DMS53 treated with DMSO at 0.1 percent for 48 hours (cell line): ENCODE data around the gene UGT2A3.

Experiments used
- DNase-seq: peaks from one replicate; lab custom pipeline; 2025; ENCODE audit not compliant: unreplicated experiment; lab: John Stamatoyannopoulos, UW

UGT2A3 gene

GRCh38 chr4:68917016-68917415 is 34.6 kb downstream of the UGT2A3 start:
- DNase-seq: no peak

DNA sequence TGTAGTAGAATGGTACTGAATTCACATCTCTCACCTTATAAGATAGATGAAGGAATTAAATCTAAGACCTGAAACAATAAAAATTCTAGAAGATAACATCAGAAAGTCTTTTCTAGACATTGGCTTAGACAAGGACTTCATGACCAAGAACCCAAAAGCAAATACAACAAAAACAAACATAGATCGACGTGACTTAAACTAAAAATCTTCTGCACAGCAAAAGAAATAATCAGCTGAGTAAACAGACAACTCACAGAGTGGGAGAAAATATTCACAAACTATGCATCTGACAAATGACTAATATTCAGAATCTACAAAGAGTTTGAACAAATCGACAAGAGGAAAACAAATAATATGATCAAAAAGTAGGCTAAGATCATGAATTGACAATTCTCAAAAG is 38.8 kb downstream of the UGT2A3 start:
- no peak for DNase-seq

DNA sequence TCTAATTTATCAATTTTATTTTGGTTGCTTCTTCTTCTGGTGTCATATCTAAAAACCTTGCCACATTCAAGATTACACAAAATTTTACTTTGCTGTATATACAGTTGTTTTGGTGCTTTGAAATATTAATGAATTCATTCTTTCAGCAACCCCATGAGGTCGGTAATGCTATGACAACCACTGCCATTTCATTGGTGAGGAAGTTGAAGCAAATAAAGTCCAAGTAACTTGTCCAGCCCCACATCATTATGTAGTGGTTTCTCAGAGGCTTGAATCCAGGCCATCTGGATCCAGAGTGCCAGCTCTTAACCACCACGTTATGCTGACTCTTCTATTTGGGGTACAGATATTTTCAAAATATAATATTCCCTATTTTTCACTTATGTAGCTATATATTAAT is 42.2 kb downstream of the UGT2A3 start:
- no peak for DNase-seq

DNA sequence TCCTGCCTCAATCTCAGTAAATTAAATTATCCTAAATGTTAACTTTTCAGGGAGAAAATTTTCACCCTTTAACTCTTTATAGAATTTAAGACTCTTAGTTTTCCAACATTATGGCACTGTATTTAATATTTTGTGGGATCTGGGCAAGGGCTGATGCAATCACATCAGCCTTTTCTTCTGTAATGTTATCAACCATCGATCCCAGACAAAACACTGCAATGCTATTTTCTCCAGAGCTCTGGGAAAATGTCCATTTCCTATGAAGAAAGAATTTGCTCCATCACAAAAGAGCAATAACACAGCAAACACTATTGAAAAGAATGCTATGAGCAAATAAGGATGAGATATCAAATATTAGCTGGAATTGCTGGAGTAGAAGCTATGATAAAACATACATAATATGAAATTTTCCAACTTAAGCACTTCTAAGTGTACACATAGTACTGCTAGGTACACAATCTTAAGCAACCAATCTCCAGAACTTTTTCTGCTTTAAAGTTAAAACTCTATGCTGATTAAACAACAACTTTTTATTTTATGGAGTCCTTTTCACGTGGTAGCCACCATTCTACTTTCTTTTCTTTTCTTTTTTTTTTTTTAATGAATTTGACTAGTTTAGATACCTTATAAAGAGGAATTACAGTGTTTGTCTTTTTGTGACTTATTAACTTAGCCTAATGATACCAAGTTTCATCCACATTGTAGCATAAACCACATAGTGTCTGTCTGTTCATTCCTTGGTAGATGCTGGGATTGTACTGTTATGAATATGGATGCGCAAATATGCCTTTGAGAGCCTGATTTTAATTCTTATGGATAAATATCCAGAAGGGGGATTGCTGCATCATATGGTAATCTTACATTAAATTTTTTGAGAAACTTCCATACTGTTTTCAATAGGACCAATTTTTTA is 43.6 kb downstream of the UGT2A3 start:
- no peak for DNase-seq

DNA sequence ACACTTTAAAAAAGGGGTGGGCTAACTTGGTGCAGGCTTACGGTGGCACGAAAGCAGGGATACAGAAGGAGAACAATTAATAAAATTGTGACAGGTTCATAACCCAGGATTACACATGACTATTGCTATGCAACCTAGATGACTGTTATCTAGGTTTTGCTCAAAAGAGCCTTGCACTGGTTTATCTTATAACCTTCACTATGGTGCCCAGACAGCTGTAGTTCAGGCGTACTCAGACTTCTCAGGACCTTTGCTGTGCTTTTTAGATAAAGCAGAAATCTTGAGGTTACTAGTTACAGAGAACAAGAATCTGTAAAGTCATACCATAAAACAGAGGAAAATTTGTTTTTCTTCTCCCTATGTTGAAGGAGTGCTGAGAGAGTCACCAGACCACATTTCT is 44.4 kb downstream of the UGT2A3 start:
- no peak for DNase-seq

DNA sequence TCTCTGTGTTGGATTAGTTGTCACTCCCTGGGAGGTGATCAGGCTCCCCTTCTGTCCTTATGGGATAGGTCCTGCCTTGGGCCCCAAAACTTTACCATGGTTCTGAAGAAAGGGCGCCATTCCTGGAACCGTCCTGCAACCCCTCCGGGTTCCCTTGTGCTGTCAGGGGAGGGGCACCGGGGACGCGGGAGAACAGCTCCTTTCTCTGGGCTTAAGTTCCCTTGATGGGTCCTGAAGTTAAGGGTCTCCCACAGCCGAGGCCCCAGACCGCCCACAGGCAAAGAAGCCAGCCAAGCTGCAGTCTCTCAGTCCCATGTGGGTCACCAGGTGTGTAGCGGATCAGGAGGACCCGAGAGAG is 44.8 kb downstream of the UGT2A3 start:
- no peak for DNase-seq

DNA sequence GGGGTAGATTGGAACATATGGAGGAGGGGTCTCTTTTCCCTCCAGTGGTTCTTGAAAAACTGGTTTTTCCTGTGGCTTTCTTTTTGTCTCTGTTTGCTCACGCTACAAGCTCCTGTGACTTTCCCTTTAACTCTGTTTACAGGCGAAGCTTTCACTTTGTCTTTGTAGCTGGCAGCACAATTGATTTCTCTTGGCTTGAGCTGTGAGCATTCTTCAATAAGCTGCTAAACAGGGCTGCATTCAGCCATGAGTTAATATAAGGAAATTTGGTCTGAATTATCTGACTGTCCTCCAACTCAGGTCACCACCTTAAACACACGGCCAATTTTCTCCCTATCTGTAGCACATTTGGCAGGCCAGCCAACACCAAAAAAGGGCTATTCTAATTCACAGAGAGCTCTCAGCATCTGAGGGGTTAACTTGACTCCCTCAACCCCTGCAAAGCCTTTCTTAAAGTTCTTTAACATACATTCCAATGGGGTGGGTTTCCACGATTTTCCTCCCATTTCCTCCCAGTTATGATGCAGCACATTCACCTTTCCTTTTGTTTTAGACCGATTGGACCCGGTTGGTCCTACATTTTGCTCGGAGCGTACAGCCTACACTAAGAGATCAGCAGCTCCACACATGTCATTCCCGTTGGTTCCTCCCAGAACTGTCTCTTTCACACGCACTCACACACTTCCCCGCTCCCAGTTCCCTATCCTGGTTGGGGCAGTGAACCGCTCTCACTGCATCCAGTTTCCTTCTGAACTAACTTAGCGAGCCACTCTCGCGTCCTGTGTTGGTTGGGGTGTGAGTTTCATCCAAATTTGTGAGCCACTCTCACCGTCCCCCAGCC is 45.4 kb downstream of the UGT2A3 start:
- DNase-seq: peak; percentile 85

DNA sequence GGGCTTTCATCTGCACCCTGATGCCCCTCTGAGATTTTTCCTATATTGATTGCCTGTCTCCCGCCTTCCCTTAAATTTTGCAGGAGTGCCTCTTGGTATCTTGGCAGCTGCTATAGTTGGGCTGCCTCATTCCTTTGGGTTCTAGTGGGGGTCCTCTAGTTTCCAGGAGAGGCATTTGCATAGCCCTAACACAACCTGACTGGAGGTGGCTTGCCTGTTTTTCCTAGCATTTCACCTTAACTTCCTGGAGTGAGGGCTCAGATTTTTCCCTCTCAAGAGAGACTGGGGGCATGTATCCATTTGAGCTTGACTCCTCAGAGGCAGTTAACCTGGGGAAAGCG is 46.0 kb downstream of the UGT2A3 start:
- no peak for DNase-seq

- DNase-seq: peak; percentile 33
These were observed 46.8 kb downstream of the UGT2A3 start for GRCh38 chr4:68904786-68905185.

GRCh38 chr4:68896749-68897148 is 54.9 kb downstream of the UGT2A3 start:
- DNase-seq: no peak

DNA sequence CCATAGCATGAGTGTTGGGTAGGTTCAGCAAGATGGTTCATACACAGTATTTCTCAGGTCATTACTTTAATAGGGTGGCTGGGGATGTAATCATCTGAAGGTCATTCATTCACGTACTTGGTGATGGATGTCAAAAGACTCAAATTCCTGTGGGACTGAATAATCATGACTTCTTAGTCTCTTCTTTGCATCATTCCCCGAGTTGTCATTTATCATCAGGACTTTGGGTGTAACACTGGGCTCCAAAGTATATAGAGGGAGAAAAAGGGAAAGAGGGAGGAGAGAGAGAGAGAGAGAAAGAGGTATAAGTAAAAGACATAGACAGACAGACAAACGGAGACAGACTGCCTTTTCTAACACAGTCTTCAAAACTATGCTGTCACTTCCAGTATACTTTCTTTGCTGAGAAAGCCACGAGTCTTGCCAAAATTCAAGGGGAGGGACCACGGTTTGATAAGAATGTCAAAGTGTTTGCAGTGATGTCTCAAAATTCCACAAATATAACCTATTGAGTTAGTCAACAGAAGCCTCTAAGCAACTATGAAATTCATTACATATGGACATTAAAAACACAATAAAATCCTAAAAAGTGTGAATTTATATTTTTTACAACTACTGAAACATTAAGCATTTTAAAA is 55.9 kb downstream of the UGT2A3 start:
- no peak for DNase-seq

GRCh38 chr4:68892861-68893260 is 58.7 kb downstream of the UGT2A3 start:
- DNase-seq: no peak

DNA sequence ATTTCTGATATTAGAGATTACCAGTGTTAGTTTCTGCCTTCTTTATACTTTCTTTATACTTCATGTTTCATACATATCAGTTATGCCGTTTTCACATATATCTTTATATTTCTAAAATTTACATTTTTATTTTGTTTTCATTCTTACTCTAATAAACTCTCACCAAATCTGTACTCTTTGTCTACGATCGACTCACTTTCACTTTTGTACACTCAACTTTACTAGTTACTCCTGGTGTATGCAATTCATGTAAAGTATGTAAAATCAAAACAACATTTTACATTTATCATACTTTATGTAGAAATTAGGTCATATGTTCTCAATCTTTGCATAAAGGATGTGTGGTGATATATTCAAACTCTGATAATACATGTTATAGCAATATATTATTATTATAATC is 59.9 kb downstream of the UGT2A3 start:
- DNase-seq: no peak

GRCh38 chr4:68885545-68885944 is 66.1 kb downstream of the UGT2A3 start:
- DNase-seq: no peak

GRCh38 chr4:68883870-68884269 is 67.7 kb downstream of the UGT2A3 start:
- DNase-seq: no peak
